HG03575 (cell line): ENCODE results near the gene FARS2.

ENCODE experiments used
- ATAC-seq: cut with Tn5 transposase; IDR thresholded peaks from one replicate; pipeline ENCODE4 v1.9.1; 2021; ENCODE audit not compliant: unreplicated experiment, insufficient number of reproducible peaks, low FRiP score; ENCODE audit errors: extremely low read depth

FARS2 gene

DNA sequence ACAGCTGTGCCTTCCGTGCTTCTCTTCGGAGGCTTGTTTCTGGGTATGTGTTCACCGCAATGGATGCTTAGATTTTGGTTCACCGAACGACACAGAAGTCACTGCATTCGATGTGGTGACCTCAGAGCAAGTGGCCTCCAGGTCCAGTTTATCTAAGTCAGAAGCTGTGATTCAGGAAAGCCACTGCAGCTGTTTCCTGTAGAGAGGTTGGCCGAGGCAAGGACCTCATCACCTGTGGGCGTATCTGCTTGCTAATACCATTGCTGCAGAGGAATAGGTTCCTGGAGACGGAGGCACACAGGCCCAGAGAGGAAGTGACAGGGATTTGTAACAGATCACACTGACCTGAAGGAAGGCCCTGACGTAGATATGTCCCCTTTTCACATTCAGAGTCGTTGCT, 82.7 kb downstream of the FARS2 start:
- ATAC-seq = no peak

DNA sequence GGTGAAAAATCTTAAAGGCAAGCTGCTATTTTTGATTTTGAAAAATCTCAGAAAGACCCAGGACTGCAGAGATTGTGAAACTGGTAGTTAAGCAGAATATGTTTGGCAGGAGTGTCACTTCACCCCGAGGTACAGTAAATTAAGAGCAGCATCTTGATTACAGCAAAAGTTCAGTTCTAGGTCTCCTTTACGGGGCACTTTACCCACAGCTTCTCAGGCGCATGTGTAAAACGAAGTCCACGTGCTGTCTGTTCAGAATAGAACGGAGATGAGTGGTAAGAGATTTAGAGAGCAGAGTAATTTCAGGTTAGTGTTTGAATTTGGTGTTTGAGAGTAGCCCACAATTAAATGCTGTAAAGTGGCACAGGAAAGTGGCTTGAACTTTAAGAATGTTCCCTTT, 84.0 kb downstream of the FARS2 start:
- no peak for ATAC-seq

DNA sequence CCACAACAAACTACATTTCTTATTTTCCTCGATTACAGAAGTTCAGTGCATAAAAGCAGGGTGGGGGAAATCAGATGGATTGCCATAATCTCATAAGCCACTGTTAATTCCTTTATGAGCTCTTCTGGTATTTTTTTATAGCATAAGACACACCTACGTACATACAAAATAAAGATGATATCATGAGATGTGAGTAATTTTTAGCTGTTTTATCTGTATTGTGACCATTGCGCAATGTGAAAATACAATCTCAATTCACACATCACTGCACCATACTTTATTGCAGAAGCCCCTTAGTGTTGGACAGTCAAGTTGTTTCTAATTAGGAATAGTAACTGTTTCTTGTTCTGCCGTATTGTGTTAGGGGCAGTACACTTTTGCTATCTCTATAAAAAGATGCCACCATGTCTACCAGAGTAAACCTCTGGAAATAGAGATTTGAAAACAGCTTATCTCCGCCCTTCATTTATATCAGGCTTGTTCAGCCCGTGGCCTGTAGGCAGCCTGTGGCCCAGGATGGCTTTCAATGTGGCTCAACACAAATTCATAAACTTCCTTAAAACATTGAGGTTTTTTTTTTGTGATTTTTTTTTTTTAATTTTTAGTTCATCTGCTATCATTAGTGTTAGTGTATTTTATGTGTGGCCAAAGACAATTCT, 90.4 kb downstream of the FARS2 start:
- ATAC-seq = no peak

DNA sequence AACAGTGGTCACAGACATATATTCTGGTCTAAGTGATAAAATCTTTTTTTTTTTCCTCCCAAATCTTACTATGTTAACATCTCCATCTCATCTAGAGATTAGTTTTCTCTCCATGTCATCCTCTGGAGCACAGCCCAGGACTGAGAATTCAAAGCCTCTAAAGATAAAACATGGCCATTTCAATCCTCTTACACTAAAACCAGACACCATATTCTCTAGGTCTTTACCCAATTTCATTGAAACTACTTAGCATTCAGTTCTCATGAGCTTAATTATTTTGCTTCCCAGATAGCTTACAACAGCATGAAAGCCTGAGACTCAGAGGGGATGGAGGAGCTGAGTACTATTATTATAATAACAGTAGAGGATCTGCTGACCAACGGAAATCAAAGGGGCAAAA, 92.7 kb downstream of the FARS2 start:
- no peak for ATAC-seq

DNA sequence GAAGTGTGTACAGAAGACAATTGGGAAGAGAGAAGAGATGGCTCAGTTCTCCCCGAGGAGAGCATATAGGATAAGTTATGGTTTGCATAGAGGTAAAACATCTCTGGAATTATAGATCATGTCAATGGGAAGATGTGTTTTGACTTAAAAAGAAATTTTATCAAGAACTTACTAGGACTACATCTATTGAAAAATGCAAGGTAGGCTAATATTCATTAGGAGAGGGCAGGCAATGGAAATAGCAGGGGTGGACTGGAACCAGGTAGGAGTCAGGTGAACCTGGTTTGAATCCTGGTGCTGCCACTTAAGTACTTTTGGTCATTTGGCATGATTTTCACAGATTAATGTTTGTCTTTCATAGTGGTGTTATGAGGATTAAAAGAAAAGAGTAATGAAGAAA, 96.2 kb downstream of the FARS2 start:
- no peak for ATAC-seq

DNA sequence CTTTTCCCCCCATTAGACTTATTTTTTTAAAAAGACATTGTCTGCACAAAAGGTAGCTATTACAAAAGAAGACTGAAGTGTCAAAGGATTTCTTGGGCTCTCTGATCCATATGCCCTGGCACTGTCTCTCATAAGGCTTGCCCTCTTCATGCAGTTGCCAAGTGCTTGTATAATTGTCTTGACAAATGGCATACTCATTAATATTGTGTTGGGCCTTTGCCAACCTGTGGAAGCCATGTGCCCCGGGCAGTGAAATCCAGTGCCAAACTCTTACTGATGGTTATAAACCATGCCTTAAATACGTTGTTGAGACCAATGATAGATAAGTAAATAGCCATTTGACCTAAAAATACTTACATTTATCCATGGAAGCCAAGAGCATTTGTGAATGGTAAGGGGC, 98.1 kb downstream of the FARS2 start:
- no peak for ATAC-seq

DNA sequence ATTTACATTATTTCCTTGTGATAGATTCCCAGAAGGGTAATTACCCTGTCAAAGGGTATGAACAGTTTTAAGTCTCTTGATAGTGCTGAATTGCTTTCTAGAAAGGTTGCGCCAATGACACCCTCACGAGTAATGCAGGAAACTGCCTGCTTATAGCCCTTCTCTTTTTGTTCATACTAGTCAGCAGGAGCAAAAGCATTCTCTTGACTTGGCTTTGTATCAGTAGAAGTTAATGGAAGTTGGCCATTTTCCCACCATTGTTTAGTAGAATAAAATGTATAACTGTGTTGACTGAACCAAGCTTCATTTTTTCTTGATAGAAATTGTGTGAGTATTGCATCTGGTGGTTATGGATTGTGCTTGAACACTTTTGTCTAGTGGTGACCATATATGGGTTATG, 100.1 kb downstream of the FARS2 start:
- no peak for ATAC-seq

DNA sequence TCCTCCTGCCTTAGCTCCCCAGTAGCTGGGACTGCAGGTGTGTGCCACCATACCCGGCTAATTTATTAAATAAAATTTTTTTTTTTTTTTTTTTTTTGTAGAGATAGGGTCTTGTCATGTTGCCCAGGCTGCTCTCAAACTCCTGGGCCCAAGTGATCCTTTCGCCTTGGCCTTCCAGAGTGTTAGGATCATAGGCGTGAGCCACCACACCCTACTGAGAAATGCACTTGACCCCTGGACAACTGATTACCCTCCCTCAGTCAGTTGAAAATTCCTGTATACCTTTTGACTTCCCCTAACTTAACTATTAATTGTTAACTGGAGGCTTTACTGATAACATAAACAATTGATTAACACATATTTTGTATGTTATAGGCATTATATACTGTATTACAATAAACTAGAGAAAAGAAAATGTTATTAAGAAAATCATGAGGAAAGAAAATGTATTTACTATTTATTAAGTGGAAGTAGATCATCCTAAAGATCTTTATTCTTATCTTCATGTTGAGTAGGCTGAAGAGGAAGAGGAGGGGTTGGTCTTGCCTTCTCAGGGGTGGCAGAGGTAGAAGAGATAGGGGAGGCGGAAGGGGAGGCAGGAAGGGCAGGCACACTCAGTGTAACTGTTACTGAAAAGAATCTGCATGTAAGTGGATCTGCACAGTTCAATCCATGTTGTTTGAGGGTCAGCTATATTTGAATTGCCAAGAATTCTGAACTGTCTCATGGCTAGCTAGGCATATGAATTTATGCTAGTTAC, 104.3 kb downstream of the FARS2 start:
- no peak for ATAC-seq

DNA sequence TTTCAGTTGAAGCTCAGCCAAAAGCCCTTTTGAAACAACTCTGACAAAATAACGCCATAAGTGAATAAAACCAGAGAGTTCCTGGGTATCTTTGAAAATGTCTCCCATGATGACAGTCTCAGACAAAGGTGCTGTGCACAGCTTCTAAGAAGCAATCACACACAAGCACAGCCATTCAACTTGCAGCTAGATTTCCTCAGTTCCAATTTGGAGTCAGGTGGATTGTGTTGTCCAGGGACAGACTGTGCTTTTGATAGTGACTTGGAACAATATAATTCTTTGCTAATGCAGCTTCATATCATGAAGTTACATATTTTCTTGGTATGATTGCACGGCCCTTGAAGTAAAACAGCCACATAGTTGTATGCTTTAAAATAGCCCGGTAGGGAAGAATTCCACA, 105.6 kb downstream of the FARS2 start:
- ATAC-seq = no peak

DNA sequence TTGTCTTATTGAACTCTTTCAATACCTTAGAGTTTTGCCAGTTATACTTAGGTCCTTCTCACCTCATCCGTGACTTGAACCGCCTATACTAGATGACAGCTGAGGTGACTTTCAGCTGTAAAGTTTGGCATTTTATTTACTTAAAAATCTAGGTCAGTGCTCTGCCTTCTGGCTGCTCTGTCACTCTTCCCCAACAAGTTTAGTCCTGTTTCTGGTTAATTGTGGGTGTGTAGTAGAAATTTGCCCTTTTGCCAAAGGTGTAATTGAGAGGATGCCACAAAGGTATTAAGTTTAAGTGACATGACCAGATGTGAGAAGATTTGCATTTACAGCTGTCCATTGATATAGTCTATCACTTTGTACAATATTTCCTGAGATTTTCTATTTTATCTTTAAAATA, 106.2 kb downstream of the FARS2 start:
- ATAC-seq = no peak

DNA sequence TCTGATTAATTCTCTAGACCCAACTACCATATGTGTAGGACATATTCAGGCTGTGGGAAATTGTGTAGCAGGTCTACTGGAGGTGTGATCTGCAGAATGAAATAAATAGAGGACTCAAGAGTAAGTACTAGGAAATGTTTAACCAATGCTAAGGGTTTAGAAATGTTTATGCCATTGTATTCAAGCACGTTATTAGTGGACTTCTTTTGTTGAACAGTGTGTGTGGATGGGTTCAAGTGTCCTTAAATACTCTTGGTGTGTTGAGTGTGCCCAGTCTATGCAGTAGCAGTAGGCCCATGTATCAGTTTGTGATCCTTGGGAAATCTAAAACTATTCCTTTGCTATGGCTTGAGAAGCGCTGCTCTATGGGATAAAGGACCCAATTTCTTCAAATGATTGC, 112.1 kb downstream of the FARS2 start:
- no peak for ATAC-seq

DNA sequence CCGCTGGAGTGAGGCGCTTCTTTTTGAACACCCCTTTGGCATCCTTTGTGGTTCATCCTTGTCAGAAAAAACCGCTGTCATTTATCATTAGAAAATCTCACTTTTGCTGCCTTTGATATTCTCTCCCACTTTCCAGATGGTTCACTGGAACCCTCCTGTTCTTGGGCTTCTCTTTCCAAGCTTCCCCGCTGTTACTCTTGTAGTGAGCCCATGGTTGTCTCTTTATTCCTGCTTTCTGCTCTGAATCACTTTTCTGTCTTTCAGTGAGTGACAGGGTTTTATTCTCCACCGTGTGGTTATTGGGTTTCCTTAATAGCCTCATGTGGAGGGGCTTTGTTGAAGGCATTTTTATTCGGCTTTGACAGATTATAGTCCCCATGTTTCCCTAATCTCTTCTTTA, 117.0 kb downstream of the FARS2 start:
- no peak for ATAC-seq

DNA sequence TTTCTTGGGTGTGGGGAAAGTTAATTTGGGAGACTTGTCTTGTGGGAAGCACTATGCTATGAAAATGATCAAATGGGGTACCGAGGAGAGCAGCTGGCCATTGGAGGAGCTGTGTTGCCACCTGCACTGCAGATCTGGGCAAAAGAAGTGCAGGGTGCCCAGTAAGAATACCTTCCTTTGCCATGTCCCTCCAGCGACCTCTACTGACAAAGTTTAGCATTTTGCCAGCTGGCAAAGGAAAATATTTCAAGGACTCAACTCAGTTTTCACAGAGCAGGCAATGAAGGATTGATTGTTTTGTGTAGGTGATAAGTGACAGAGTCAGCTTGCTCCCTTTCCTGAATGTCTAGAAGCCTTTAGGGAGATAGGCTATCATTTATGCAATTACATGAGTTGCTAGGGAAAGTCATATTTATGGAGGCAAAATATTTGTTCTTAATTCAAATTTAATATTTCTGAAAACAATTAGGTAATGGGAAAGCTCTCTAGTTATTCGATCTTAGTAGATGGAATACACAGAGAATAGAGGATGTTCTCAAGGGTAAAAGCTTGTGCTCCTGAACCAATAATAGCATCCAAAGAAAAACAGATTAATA, 118.4 kb downstream of the FARS2 start:
- ATAC-seq = no peak

DNA sequence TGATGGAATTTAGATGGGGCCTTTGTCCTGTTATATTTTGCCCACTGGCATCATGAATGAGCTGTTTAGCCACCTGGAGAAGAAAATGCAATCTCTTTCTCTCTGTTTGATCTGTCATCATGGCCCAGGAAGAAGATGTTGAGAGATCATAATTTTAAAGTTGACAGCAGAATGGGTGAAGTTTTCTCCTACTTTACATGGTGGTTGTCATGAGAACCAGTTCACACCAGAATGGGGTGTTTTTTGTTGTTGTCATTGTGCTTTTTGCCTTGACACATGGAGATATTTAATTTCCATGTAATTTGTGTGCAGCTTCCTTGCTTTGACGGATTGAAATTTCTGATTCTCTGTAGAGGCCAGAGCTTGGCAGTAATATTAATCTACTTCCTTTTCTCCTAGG, 122.5 kb downstream of the FARS2 start:
- ATAC-seq = no peak

DNA sequence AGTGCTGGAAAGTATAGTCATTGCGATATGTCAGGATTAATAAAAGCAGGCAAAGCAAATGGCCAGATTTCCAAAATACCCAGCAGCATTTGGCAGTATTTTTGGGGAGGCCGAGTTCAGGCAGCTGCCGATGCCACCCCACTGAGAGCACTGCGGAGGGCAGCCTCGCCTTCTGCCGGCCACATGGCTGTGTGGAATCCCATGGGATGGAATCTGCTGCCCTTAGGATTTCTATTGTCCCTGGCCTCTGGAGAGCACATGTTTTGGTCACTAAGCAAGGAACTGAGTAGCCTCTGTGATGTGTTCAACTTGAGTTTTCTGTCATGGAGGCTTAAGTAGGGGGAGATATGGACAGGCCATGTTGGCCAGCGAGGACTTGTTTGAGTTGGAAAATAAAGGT, 123.0 kb downstream of the FARS2 start:
- no peak for ATAC-seq

DNA sequence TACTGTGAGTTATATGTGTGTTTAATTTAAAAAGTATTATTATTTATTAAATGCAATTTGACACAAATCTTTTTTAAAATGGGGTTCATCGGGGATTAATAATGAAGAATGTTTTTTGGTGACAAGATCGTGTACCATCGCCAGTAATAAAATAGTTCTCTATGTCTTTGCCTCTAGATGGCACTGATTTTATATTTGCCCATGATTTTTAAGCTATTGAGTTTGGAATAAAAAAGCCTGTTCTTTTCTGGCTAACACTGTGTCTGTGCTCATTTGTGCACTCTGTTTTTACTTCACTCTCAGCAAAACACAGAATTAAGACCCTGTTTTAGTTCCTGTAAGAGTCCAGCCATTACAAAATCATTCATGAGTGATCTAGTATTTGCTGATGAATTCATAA, 127.0 kb downstream of the FARS2 start:
- ATAC-seq = no peak

DNA sequence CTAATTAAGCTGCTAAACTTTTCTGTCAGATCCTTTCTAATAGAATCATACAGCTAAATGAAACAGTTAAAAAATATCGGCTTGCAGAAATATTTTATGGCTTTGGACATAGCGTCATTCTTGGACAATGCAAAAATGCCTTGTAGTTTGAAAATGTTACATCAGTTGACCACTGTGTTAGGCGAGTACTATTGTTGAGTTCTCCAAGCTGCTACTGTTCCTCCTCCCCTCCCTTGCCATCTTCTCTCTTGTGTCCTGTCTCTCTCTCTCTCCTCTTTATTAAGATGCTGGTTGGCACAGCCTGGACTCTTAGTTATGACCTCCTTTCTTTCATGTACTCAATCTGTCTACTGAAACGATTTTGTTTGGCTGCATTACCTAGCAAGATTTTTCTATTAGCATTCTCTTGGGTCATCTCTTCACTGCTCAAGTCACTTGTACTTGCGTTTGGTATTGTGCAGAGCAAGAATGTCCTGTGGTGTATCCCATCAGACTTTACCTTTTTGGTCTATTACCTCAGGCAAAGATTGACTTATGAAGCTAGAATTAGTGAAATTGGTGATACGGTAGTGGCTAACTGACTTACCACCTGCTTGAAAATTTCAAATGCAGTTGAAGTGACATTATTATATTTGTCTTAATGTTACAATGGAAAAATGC, 127.9 kb downstream of the FARS2 start:
- ATAC-seq = no peak

DNA sequence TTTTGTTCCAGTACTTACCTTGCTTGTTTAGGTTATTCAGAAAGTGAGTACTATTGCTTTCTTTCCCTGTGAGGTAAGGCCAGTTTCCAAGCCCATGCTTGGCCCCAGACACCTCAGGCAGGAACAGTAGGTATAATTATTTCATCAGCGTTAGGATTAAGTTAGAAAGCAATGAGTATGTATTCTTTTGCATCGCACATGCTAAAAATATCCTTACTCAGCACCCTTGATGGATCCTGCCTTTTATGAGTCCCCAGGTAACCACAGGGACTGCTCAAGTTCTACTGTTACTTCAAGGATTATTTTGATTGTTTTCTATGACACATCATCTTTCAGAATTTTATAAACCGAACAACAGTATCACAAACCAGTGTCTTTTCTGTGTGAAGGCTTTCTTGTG, 128.9 kb downstream of the FARS2 start:
- ATAC-seq = no peak

DNA sequence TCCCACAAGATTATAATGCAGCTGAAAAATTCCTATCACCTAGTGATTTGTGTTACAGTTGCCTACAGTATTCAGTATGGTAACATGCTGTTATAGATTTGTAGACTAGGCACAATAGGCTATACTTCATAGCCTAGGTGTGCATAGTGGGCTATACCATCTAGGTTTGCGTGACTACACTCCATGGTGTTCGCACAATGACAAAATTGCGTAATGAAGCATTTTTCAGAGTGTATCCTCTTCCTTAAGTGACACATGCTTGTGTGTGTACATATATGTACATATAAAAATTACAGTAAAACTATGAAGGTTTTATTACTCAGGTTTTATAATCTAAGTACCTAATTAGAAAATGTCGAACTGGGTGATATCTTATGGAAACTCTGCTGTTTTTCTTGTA, 133.0 kb downstream of the FARS2 start:
- no peak for ATAC-seq

DNA sequence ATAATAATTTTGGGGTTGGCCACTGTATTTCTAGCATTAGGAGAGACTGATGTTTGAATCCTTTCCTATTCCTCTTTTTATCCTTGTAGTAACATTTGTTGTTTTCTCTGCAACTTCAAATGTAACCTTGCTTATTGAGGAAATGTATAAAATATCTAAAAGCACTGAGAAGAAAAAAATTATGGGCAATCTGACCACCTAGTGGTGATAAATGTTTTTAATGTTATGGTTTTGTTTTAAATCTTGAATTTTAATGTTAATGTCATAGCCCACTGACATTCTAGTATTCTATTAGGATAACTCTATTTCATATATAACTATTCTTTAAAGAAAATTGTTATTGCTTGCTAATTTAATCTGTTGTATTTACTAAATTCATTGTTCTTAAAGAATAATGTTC, 134.4 kb downstream of the FARS2 start:
- no peak for ATAC-seq
